ACC112 (cell line): ENCODE measurements around the gene OBP2A.
"Not testable (repeated sequence)": the region's sequence is repeated elsewhere in the genome, so short reads cannot be mapped to it uniquely, and the experiment has no call there.

Source experiments
- H2AFZ ChIP-seq: fragments of 200-600 bp; sonication (generic); one replicate; pipeline ENCODE4 v1.6.0; 2017; ENCODE audit warnings: antibody characterized with exemption, low read length; ENCODE audit not compliant: unreplicated experiment
- H3K27ac ChIP-seq: fragments of 200-600 bp; sonication (generic); 2 replicates; pipeline ENCODE4 v1.5.1; 2014; ENCODE audit warnings: low read depth, mild to moderate bottlenecking, antibody characterized with exemption, low read length, moderate library complexity
- H3K27me3 ChIP-seq: fragments of 200-600 bp; sonication (generic); 2 replicates; pipeline ENCODE4 v1.6.1; 2014; ENCODE audit warnings: mild to moderate bottlenecking, antibody characterized with exemption, low read length, moderate library complexity, mixed read lengths; ENCODE audit not compliant: insufficient read depth
- H3K36me3 ChIP-seq: fragments of 200-600 bp; sonication (generic); 2 replicates; pipeline ENCODE4 v1.6.1; 2016; ENCODE audit warnings: mild to moderate bottlenecking, antibody characterized with exemption, low read length, moderate library complexity, mixed read lengths; ENCODE audit not compliant: insufficient read depth
- H3K4me1 ChIP-seq: fragments of 200-600 bp; sonication (generic); one replicate; pipeline ENCODE4 v1.6.1; 2016; ENCODE audit warnings: low read length, mixed read lengths; ENCODE audit not compliant: insufficient read depth, unreplicated experiment, control insufficient read depth
- H3K4me3 ChIP-seq: fragments of 200-600 bp; sonication (generic); 2 replicates; pipeline ENCODE4 v1.5.1; 2014; ENCODE audit warnings: mild to moderate bottlenecking, low read depth, low read length
- H3K79me2 ChIP-seq: fragments of 200-600 bp; sonication (generic); one replicate; pipeline ENCODE4 v1.6.0; 2016; ENCODE audit warnings: low read length; ENCODE audit not compliant: control insufficient read depth, unreplicated experiment, insufficient read depth

The OBP2A gene, protein sequence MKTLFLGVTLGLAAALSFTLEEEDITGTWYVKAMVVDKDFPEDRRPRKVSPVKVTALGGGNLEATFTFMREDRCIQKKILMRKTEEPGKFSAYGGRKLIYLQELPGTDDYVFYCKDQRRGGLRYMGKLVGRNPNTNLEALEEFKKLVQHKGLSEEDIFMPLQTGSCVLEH

DNA sequence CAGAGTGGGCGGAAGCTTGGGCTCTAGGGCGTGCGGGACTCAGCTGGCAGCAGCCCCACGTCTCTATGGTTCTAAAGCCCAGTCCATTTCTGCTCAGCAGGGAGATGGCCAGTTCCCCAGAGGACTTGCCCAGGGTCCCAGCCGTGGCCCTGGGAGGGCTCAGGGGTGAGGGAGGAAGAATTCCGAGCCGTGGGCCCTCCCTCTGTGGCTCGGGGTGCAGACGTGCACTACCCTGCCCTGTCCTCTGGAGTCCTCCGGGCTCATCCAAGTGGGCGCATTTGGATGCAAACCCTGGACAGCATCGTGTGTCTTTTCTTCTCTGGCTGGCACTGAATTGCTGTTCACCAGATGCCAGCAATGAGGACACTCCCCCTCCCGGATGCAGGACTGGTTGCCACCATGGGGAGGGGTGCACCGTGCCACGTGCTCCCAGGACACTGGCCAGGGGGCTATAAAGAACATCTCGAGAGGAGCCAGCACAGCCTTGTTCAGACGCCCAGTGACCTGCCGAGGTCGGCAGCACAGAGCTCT lies at the start of gene OBP2A:
TSS of gene OBP2A (plus strand) at position 481 of the 531 bp plus-strand sequence. CDS start 55 bp downstream, outside the sequence.
- peaks cover 24% of the 10 kb centered on the region for H3K27me3 ChIP-seq
- H3K4me3 ChIP-seq, H3K4me1 ChIP-seq, H3K27ac ChIP-seq, H3K79me2 ChIP-seq, H2AFZ ChIP-seq, H3K36me3 ChIP-seq: not testable (repeated sequence)

DNA sequence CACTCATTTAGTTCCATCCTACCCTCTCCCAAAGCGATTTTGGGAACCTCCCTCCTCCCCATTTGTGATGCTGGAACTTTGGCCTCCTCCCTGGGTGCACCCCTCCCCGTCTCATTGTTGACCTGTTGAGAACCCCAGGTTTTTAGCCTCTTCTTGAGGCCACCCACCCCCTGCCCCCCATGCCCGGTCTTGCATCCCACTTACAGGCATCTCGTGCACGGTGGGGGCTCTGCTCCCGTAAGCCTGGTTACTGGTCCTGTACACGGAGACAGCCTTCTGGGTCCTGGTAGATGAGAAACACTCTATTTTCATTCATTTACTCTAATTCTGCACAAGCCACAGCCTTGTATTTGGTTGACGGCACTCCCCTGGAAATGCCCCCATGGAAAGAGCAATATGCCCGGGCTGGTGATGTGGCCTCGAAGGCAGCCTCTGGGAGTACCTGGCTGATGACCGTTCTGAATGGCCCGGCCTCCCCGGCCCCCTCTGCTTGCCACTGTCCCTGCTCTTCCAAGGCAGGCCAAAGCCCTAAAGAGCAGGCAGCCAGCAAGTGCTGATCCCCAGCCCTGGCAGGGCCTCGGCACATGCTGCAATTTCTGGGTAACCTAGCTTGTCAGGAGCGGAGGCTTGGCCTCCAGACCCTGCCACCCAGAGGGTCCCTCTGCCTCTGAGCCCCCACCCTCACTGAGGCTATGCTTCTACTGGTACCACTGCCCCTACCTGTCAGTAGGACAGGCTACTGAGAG lies 47.4 kb upstream of the OBP2A start:
- H3K27ac ChIP-seq = no peak overlapping the region
- peaks cover 16% of the 10 kb centered on the region for H3K79me2 ChIP-seq
- no peak overlapping the region for H2AFZ ChIP-seq
- peaks cover 9% of the 10 kb centered on the region; the same call in 1 of the 2 replicates for H3K36me3 ChIP-seq
- no peaks in the 10 kb centered on the region for H3K27me3 ChIP-seq
- peaks cover 7% of the 10 kb centered on the region for H3K4me1 ChIP-seq
- H3K4me3 ChIP-seq = 0 out of 2 replicates have a peak overlapping the region, but pooled peaks have one; percentile 87

DNA sequence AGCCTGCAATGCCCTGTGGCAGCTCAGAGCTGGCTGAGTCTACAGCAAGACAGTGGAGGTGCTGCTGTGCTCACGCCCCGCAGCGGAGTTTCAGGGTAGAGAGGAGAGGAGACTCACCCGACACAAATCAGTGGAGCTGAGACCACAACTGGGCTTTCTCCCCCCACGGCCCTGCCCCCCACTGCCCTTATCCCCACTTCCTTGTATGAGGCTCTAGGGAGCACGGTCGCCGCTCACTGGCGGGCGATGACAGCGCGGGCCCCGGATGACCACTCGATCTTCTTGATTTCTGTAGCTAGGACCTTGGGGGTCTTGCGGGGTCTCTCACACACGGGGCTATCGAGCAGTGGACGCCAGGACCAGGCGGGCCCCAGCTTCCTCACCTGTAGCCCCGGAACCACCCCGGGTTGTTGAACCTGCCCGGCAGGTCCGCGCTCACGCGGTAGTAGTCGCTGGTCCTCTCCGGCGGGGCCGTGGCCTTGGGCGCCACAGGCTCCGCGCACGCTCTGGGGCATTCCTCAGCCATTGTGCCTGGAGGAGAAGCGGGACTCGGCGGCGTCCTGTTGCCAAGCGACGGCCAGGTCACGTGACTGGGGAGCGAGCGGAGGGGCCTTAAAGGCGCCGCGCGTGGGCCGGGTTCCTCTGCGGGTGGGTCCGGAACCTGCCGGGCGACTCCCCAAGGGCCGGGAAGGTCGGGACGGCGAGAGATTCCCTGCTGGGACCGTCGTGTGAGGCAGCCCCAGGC lies 46.4 kb upstream of the OBP2A start:
- H3K27me3 ChIP-seq = no peaks in the 10 kb centered on the region
- H3K79me2 ChIP-seq = peaks cover 16% of the 10 kb centered on the region
- H3K36me3 ChIP-seq = peaks cover 9% of the 10 kb centered on the region; the same call in 1 of the 2 replicates
- H3K4me1 ChIP-seq = peaks cover 7% of the 10 kb centered on the region
- peak overlapping the region; percentile 66 for H2AFZ ChIP-seq
- peak overlapping the region; percentile 87 for H3K4me3 ChIP-seq
- H3K27ac ChIP-seq = no peak overlapping the region

DNA sequence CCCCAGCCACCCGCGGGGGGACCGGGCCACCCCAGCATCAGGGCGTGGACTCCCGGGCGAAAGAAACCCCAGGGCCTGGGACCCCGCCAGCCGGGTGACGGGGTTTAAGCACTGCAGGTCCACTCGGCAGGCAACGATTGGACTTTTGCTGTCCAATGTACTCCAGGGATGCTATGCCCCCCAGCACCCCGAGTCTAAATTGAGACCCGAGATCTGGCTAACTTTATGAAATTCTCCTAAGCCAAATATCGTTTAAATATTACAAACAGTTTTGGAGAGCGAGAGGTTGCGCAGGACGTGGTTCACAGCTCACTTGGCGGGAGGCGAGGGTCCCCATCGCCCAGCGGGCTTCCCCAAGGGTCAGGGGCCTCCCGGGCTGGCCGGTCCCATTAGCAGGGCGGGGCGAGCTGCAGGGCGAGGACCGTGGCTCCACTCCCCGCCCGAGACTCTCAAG lies 45.8 kb upstream of the OBP2A start:
- Histone ChIP-seq H3K4me1 (peaks cover 7% of the 10 kb centered on the region), H3K36me3 (peaks cover 9% of the 10 kb centered on the region; the same call in 1 of the 2 replicates), H3K27ac (no peak overlapping the region), H2AFZ (peak overlapping the region; percentile 66), H3K4me3 (peak overlapping the region; percentile 87), H3K27me3 (no peaks in the 10 kb centered on the region), H3K79me2 (peaks cover 16% of the 10 kb centered on the region)

GRCh38 chr9:135500525-135501260 lies 45.2 kb upstream of the OBP2A start, which contains the start of gene MRPS2:
MRPS2 (plus strand) TSS chr9:135500682; CDS start chr9:135500711, 29 bp downstream.
- Histone ChIP-seq H3K27ac (peak within 1 kb of the TSS; percentile 46; the same call in 1 of the 2 replicates), H3K4me1 (peaks cover 7% of the 10 kb centered on the region), H2AFZ (peak within 1 kb of the TSS; percentile 66), H3K27me3 (no peaks in the 10 kb centered on the region), H3K79me2 (peaks cover 16% of the 10 kb centered on the region), H3K4me3 (peak within 1 kb of the TSS; percentile 87), H3K36me3 (peaks cover 9% of the 10 kb centered on the region; the same call in 1 of the 2 replicates)

DNA sequence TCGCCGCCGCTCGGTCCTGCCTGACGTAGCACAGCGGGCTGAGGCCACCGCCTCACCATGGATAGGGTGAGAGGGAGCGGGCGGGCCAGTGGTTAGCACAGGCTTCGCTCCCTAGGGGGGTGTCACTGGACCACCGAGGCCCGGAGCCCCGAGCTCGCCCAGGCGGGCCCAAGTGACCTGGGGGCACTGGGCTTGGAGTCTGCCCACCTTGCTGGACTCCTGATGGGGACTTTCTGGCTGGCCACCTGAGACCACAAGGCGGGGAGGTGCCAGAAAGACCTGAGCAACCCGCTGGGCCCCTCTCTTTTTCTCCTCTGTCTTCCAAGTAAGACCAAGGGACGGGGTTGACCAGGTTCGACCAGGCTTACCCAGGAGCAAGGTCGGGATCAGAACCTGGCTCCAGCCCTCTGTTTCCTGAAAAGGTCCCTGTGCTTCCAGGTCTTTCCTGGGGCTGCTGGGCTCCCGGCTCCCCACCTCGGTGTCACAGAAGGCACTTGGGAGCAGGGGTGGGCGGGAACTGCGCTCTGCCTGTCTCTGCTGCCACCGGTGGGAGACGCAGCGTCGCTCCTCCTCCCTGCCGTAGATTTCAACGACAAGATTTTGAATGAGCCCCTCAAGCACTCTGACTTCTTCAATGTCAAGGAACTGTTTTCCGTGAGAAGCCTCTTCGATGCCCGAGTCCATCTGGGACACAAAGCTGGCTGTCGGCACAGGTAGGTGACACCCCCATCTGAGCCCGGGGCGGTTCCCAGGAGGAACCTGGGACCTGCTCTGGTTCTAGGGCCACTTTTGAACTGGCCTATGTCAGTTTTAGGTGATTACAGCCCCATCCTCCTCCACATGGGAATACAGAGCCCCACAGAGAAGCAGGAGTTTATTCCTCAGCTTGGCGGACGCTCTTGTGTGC lies 44.4 kb upstream of the OBP2A start:
- peak overlapping the region; percentile 87 for H3K4me3 ChIP-seq
- peaks cover 9% of the 10 kb centered on the region; the same call in 1 of the 2 replicates for H3K36me3 ChIP-seq
- peaks cover 7% of the 10 kb centered on the region for H3K4me1 ChIP-seq
- peak overlapping the region; percentile 22; the same call in 1 of the 2 replicates for H3K27ac ChIP-seq
- no peaks in the 10 kb centered on the region for H3K27me3 ChIP-seq
- H2AFZ ChIP-seq = no peak overlapping the region
- H3K79me2 ChIP-seq = peaks cover 16% of the 10 kb centered on the region

DNA sequence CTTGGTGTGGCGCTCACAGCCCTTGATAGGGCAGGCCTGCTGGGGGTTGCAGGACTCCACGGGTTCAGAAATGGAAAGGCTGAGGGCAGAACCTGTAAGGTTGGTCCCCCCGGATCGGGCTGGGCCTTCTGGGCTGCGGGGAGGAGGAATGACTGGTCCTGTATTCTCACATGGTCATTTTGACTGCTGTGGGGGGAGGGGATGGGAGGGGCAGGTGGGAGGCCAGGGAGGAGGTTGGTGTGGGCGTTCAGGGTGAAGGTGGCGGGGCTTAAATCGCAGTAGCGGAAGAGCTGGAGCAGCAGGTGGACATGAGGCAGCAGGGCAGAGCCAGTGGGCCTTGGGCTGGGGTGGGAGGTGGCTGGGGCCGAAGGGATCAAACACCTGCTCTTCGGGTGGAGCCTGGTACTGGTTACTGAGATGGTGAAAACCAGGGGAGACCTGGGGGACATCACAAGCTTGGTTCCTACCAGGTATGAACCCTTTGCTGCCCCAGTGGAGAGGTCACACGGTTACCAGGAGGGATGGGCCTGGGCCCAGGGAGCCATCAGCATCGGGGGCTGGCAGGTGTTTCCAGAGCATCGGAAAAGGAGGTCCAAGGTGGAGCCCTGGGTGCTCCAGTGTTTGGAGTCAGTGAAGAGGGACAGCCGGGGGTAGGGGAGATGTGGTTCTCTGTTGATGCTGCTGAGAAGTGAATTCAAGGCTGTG lies 43.6 kb upstream of the OBP2A start:
- Histone ChIP-seq H3K79me2 (peaks cover 16% of the 10 kb centered on the region), H3K4me1 (peaks cover 7% of the 10 kb centered on the region), H3K4me3 (peak overlapping the region; percentile 87; the same call in 1 of the 2 replicates), H2AFZ (no peak overlapping the region), H3K36me3 (peaks cover 9% of the 10 kb centered on the region; the same call in 1 of the 2 replicates), H3K27ac (no peak overlapping the region), H3K27me3 (no peaks in the 10 kb centered on the region)

DNA sequence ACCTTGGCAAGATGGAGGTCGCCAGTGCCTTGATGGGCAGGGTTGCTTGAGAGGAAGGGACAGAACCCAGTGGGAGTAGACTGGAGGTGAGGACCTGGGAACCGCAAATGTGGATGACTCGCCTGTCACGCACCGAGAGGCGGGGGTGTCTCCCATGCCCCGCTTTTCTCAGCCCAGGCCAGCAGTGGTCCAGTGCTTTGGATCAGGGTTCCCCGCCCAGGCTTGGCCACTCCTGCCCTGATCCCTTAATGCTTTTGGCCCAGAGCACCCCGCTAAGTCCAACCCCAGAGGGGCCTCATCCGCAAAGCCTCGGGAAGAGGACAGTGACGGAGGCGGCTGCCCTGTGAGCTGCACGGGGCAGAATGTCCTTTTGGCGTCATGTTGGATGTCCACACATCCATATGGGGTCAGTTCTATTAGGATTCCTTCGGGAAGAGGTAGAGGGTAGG lies 43.0 kb upstream of the OBP2A start:
- Histone ChIP-seq H3K27me3 (no peaks in the 10 kb centered on the region), H2AFZ (no peak overlapping the region), H3K27ac (no peak overlapping the region), H3K79me2 (peaks cover 16% of the 10 kb centered on the region), H3K4me3 (no peak overlapping the region), H3K36me3 (peaks cover 9% of the 10 kb centered on the region; the same call in 1 of the 2 replicates), H3K4me1 (peaks cover 7% of the 10 kb centered on the region)
